GM18526 (cell line): ENCODE data around the gene TIAL1.

ENCODE experiments used
- POLR2A ChIP-seq: IDR thresholded peaks from 3 replicates; pipeline ENCODE4 v1.6.1; 2011; ENCODE audit not compliant: insufficient read length; ENCODE audit errors: extremely low read depth

The TIAL1 gene

GRCh38 chr10:119595676-119596515 is 868 bp downstream of the TIAL1 start:
- peak; percentile 21 for TF ChIP-seq POLR2A

- no peak for TF ChIP-seq POLR2A
Measured at GRCh38 chr10:119595134-119595675, 1.6 kb downstream of the TIAL1 start.

GRCh38 chr10:119588071-119588470 is 8.7 kb downstream of the TIAL1 start:
- no peak for TF ChIP-seq POLR2A

GRCh38 chr10:119578355-119578754 is 18.4 kb downstream of the TIAL1 start:
- TF ChIP-seq POLR2A: no peak

GRCh38 chr10:119575991-119576390 is 20.8 kb downstream of the TIAL1 start:
- no peak for TF ChIP-seq POLR2A

GRCh38 chr10:119575506-119575905 is 21.3 kb downstream of the TIAL1 start:
- TF ChIP-seq POLR2A: no peak

- no peak for TF ChIP-seq POLR2A
Measured at GRCh38 chr10:119567978-119568377, 28.8 kb downstream of the TIAL1 start.

GRCh38 chr10:119562097-119562496 is 34.7 kb downstream of the TIAL1 start:
- no peak for TF ChIP-seq POLR2A

- no peak for TF ChIP-seq POLR2A
Measured at GRCh38 chr10:119555178-119555784, 41.5 kb downstream of the TIAL1 start.

GRCh38 chr10:119550827-119551226 is 45.9 kb downstream of the TIAL1 start:
- no peak for TF ChIP-seq POLR2A

- TF ChIP-seq POLR2A: no peak
Measured at GRCh38 chr10:119549247-119549999, 47.3 kb downstream of the TIAL1 start.

GRCh38 chr10:119546009-119546408 is 50.8 kb downstream of the TIAL1 start:
- TF ChIP-seq POLR2A: no peak

GRCh38 chr10:119545310-119545709 is 51.5 kb downstream of the TIAL1 start:
- TF ChIP-seq POLR2A: no peak

- TF ChIP-seq POLR2A: no peak
Measured at GRCh38 chr10:119543814-119544642, 52.7 kb downstream of the TIAL1 start.
